Measurements from ENCODE around the gene PCDH15.

- TF ChIP-seq POLR2A (IDR thresholded peaks at IDR 0.05) (no peak), CTCF (IDR thresholded peaks at IDR 0.05) (no peak), EP300 (IDR thresholded peaks at IDR 0.05) (no peak)
Measured at GRCh38 chr10:53903756-53904155, 897.3 kb downstream of the PCDH15 start.
